Neuron (in vitro differentiated cells): ENCODE measurements around the gene NETO2.

ENCODE experiments used
- H2AFZ ChIP-seq: one replicate; pipeline ENCODE4 v1.6.1; 2013; ENCODE audit warnings: low read depth, mild to moderate bottlenecking, inconsistent platforms, low read length, moderate library complexity
- H3K27me3 ChIP-seq: one replicate; pipeline ENCODE4 v1.6.1; 2013; ENCODE audit warnings: low read length; ENCODE audit not compliant: insufficient read depth
- H3K36me3 ChIP-seq: one replicate; pipeline ENCODE4 v1.6.1; 2013; ENCODE audit warnings: low read length; ENCODE audit not compliant: insufficient read depth
- H3K4me1 ChIP-seq: one replicate; pipeline ENCODE4 v1.6.1; 2013; ENCODE audit warnings: low read length; ENCODE audit not compliant: insufficient read depth
- H3K4me3 ChIP-seq: 2 replicates; pipeline ENCODE4 v1.5.1; 2013; ENCODE audit warnings: mild to moderate bottlenecking, low read length, moderate library complexity
- H3K9me3 ChIP-seq: one replicate; pipeline ENCODE4 v1.6.1; 2013; ENCODE audit warnings: low read length

NETO2 gene

GRCh38 chr16:47043970-47044684, 99.6 kb downstream of the NETO2 start:
- Histone ChIP-seq H3K27me3 (peaks cover 6% of the 10 kb centered on the region), H3K4me3 (no peak overlapping the region), H3K4me1 (no peaks in the 10 kb centered on the region), H3K36me3 (no peaks in the 10 kb centered on the region), H2AFZ (no peak overlapping the region), H3K9me3 (no peaks in the 10 kb centered on the region)

- no peaks in the 10 kb centered on the region for H3K36me3 ChIP-seq
- H3K9me3 ChIP-seq = no peaks in the 10 kb centered on the region
- peaks cover 5% of the 10 kb centered on the region for H3K27me3 ChIP-seq
- no peak overlapping the region for H2AFZ ChIP-seq
- no peak overlapping the region for H3K4me3 ChIP-seq
- no peaks in the 10 kb centered on the region for H3K4me1 ChIP-seq
Observed at GRCh38 chr16:47043200-47043599, 100.5 kb downstream of the NETO2 start.

- peak overlapping the region; percentile 95 for H2AFZ ChIP-seq
- H3K36me3 ChIP-seq = no peaks in the 10 kb centered on the region
- peak overlapping the region; percentile 52 for H3K4me3 ChIP-seq
- H3K27me3 ChIP-seq = peaks cover 5% of the 10 kb centered on the region
- H3K9me3 ChIP-seq = no peaks in the 10 kb centered on the region
- H3K4me1 ChIP-seq = peaks cover 12% of the 10 kb centered on the region
Observed at GRCh38 chr16:47037746-47038458, 105.8 kb downstream of the NETO2 start.

GRCh38 chr16:47037396-47037745, 106.4 kb downstream of the NETO2 start:
- Histone ChIP-seq H2AFZ (peak overlapping the region; percentile 95), H3K27me3 (peaks cover 5% of the 10 kb centered on the region), H3K4me1 (peaks cover 12% of the 10 kb centered on the region), H3K9me3 (no peaks in the 10 kb centered on the region), H3K4me3 (peak overlapping the region; percentile 52), H3K36me3 (no peaks in the 10 kb centered on the region)

- Histone ChIP-seq H2AFZ (no peak overlapping the region), H3K36me3 (no peaks in the 10 kb centered on the region), H3K9me3 (no peaks in the 10 kb centered on the region), H3K4me1 (peaks cover 12% of the 10 kb centered on the region), H3K27me3 (peaks cover 5% of the 10 kb centered on the region), H3K4me3 (no peak overlapping the region)
Observed at GRCh38 chr16:47036201-47036600, 107.5 kb downstream of the NETO2 start.

DNA sequence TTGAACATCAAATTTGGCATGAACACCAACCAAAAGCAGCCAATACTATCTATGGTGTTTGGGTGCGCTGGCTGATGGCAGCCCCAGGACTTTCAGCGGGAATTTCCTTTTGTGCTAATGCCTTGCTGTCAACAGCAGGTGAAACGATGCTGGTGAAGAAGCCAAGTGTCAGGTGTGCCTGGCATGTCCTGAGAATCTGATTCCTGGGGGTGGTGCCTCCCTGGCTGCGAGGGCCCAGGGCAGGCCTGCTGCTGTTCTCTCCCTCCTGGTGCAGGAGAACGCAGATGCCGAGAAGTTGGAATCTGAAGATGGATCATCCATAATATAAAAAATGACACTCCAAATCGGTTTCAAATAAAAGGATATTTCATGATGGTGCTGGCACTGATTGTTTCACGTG, 108.3 kb downstream of the NETO2 start:
- Histone ChIP-seq H2AFZ (no peak overlapping the region), H3K36me3 (no peaks in the 10 kb centered on the region), H3K27me3 (peaks cover 5% of the 10 kb centered on the region)

GRCh38 chr16:47034455-47034854, 109.3 kb downstream of the NETO2 start:
- no peaks in the 10 kb centered on the region for H3K9me3 ChIP-seq
- no peak overlapping the region for H3K4me3 ChIP-seq
- H3K4me1 ChIP-seq = peaks cover 12% of the 10 kb centered on the region
- H2AFZ ChIP-seq = no peak overlapping the region
- H3K27me3 ChIP-seq = peaks cover under 1% of the 10 kb centered on the region
- no peaks in the 10 kb centered on the region for H3K36me3 ChIP-seq

More for the DNA sequence above, 108.3 kb downstream of the NETO2 start:
- Histone ChIP-seq H3K4me1 (peaks cover 12% of the 10 kb centered on the region), H3K4me3 (no peak overlapping the region), H3K9me3 (no peaks in the 10 kb centered on the region)

- no peak overlapping the region for H3K4me3 ChIP-seq
- H3K4me1 ChIP-seq = peaks cover 12% of the 10 kb centered on the region
- no peak overlapping the region for H2AFZ ChIP-seq
- H3K27me3 ChIP-seq = no peaks in the 10 kb centered on the region
- no peaks in the 10 kb centered on the region for H3K9me3 ChIP-seq
- H3K36me3 ChIP-seq = no peaks in the 10 kb centered on the region
Observed at GRCh38 chr16:47033176-47033575, 110.6 kb downstream of the NETO2 start.

GRCh38 chr16:47029724-47030123, 114.0 kb downstream of the NETO2 start:
- H3K4me1 ChIP-seq = peaks cover 12% of the 10 kb centered on the region
- no peaks in the 10 kb centered on the region for H3K27me3 ChIP-seq
- no peaks in the 10 kb centered on the region for H3K36me3 ChIP-seq
- no peak overlapping the region for H3K4me3 ChIP-seq
- no peak overlapping the region for H2AFZ ChIP-seq
- no peaks in the 10 kb centered on the region for H3K9me3 ChIP-seq

DNA sequence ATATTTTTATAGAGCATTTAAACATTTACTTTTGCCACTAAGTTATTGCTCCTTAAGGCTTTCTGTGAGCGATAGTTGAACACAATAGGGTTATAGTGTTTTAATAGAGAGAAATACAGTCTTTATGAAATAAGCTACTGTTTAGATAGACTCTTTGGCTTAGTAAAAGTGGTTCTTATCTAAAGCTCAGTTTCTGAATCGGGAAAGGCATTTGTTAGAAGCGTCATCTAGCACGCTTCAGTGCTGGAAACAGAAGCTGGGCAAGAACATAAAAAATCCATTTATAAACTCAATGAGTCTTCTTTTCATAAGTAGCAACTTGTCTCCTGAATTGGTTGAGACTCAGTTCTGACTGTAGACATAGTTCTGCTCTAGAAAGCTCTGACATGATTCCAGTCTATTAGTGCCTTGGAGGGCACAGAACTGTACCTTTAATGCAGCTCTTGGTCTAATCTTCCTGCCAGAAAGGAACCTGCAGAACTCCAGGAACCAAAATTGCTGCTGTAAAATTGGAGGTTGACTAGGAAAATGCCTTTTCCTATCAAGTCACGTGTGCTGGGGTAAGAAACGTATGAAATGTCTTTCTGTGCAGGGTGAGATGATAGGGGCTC, 114.9 kb downstream of the NETO2 start:
- Histone ChIP-seq H3K9me3 (no peaks in the 10 kb centered on the region), H3K27me3 (no peaks in the 10 kb centered on the region), H3K4me1 (peaks cover 8% of the 10 kb centered on the region), H3K4me3 (no peak overlapping the region), H2AFZ (no peak overlapping the region), H3K36me3 (no peaks in the 10 kb centered on the region)
